DND-41 (cell line): ENCODE results near the gene SENP2.

ENCODE experiments used
- ATAC-seq: fragments of 200-7000 bp; cut with Tn5 transposase; 3 replicates; pipeline ENCODE4 v1.9.1; 2021; ENCODE audit warnings: low read depth; ENCODE audit not compliant: insufficient read depth
- DNase-seq: peaks from one replicate; pipeline ENCODE4 v3.0.0-alpha.2; 2020
- H2AFZ ChIP-seq: 2 replicates; pipeline ENCODE4 v1.6.0; 2012; ENCODE audit warnings: low read depth, low read length
- H3K27ac ChIP-seq: 2 replicates; pipeline ENCODE4 v1.5.1; 2012; ENCODE audit warnings: low read length, inconsistent platforms
- H3K27me3 ChIP-seq: fragments of 200-600 bp; sonication (generic); 2 replicates; pipeline ENCODE4 v1.6.0; 2012; ENCODE audit warnings: low read length, mild to moderate bottlenecking, inconsistent platforms; ENCODE audit not compliant: insufficient read depth, poor library complexity
- H3K36me3 ChIP-seq: 2 replicates; pipeline ENCODE4 v1.5.1; 2012; ENCODE audit warnings: low read length, inconsistent platforms; ENCODE audit not compliant: insufficient read depth
- H3K4me1 ChIP-seq: 2 replicates; pipeline ENCODE4 v1.5.1; 2012; ENCODE audit warnings: mild to moderate bottlenecking, low read length; ENCODE audit not compliant: insufficient read depth
- H3K4me2 ChIP-seq: 2 replicates; pipeline ENCODE4 v1.6.0; 2012; ENCODE audit warnings: mild to moderate bottlenecking, moderate library complexity, low read length, inconsistent platforms; ENCODE audit not compliant: insufficient read depth
- H3K4me3 ChIP-seq, 2 experiments: fragments of 200-600 bp in 1 of 2; shearing (Covaris generic) in 1 of 2; 2 replicates each; pipeline ENCODE4 v1.5.1; 2012 to 2016; ENCODE audit warnings: inconsistent platforms in 2 of 2, low read length in 2 of 2, mild to moderate bottlenecking in 2 of 2, low read depth in 1 of 2, moderate library complexity in 1 of 2
- H3K79me2 ChIP-seq: 2 replicates; pipeline ENCODE4 v1.6.0; 2012; ENCODE audit warnings: low read length, inconsistent platforms; ENCODE audit not compliant: insufficient read depth
- H3K9ac ChIP-seq: 2 replicates; pipeline ENCODE4 v1.6.0; 2012; ENCODE audit warnings: low read depth, mild to moderate bottlenecking, inconsistent platforms, low read length, moderate library complexity
- H3K9me3 ChIP-seq: 2 replicates; pipeline ENCODE4 v1.5.1; 2012; ENCODE audit warnings: low read length, moderate library complexity, mild to moderate bottlenecking, inconsistent platforms; ENCODE audit not compliant: insufficient read depth, severe bottlenecking
- H4K20me1 ChIP-seq: 2 replicates; pipeline ENCODE4 v1.6.0; 2012; ENCODE audit warnings: low read length; ENCODE audit not compliant: insufficient read depth
- CTCF ChIP-seq: IDR thresholded peaks from 2 replicates; pipeline ENCODE4 v1.5.1; 2012; ENCODE audit warnings: borderline replicate concordance, low read length, moderate library complexity, mild to moderate bottlenecking; ENCODE audit not compliant: poor library complexity, severe bottlenecking; ENCODE audit errors: extremely low read depth
- EZH2 ChIP-seq: IDR thresholded peaks from 3 replicates; pipeline ENCODE4 v1.6.1; 2012; ENCODE audit warnings: borderline replicate concordance, low read depth, mild to moderate bottlenecking, moderate library complexity, low read length, inconsistent platforms; ENCODE audit not compliant: severe bottlenecking

Gene SENP2

DNA sequence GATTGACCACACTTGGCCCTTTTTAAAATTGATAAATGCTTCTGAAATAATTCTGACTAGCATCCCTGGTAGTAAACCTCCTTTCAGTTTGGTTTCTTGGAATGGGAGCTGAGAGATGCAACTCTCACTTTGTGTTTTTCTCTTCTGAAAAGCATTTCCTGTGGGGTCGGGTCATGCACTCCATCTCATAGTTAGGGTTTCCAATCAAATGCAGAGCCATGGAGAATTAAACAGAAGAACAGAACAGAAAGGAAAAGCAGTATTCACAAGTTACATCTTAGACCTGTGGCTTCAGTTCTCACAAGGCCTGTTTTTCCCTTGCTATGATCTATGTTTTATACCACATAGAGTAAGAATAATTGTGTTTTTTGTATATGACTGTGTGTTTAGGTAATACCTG is 39.7 kb downstream of the SENP2 start:
- H3K9ac ChIP-seq: no peak overlapping the region
- DNase-seq: no peak
- no peak overlapping the region for H3K27ac ChIP-seq
- no peaks in the 10 kb centered on the region for H4K20me1 ChIP-seq
- no peaks in the 10 kb centered on the region for H3K79me2 ChIP-seq
- no peaks in the 10 kb centered on the region for H3K4me1 ChIP-seq
- no peaks in the 10 kb centered on the region for H3K9me3 ChIP-seq
- peaks cover 51% of the 10 kb centered on the region for H3K36me3 ChIP-seq
- 0 out of 3 replicates have a peak, but pooled peaks have one; percentile 29 for ATAC-seq
- TF ChIP-seq CTCF (no peak), EZH2 (no peak)
- H3K4me2 ChIP-seq: no peak overlapping the region
- no peak overlapping the region for H3K4me3 ChIP-seq
- no peaks in the 10 kb centered on the region for H3K27me3 ChIP-seq
- H2AFZ ChIP-seq: no peak overlapping the region

- H3K4me1 ChIP-seq: no peaks in the 10 kb centered on the region
- H3K9me3 ChIP-seq: no peaks in the 10 kb centered on the region
- no peak overlapping the region for H3K9ac ChIP-seq
- H2AFZ ChIP-seq: no peak overlapping the region
- H4K20me1 ChIP-seq: no peaks in the 10 kb centered on the region
- TF ChIP-seq CTCF: no peak
- TF ChIP-seq EZH2: no peak
- DNase-seq (no peak), ATAC-seq (no peak)
- H3K27me3 ChIP-seq: no peaks in the 10 kb centered on the region
- H3K4me3 ChIP-seq: no peak overlapping the region
- peaks cover 37% of the 10 kb centered on the region for H3K36me3 ChIP-seq
- no peaks in the 10 kb centered on the region for H3K79me2 ChIP-seq
- H3K27ac ChIP-seq: no peak overlapping the region
- no peak overlapping the region for H3K4me2 ChIP-seq
These were observed 43.6 kb downstream of the SENP2 start for GRCh38 chr3:185629554-185630181.

- DNase-seq: no peak
- H3K9ac ChIP-seq: no peak overlapping the region
These were observed 44.1 kb downstream of the SENP2 start for GRCh38 chr3:185630182-185630622.

More at GRCh38 chr3:185630182-185630622, 44.1 kb downstream of the SENP2 start:
- H4K20me1 ChIP-seq: no peaks in the 10 kb centered on the region
- no peak for ATAC-seq
- H3K9me3 ChIP-seq: no peaks in the 10 kb centered on the region
- peaks cover 37% of the 10 kb centered on the region for H3K36me3 ChIP-seq
- no peak overlapping the region for H3K27ac ChIP-seq
- H3K27me3 ChIP-seq: no peaks in the 10 kb centered on the region
- no peak overlapping the region for H2AFZ ChIP-seq
- H3K4me2 ChIP-seq: no peak overlapping the region
- TF ChIP-seq EZH2 (no peak), CTCF (no peak)
- no peak overlapping the region for H3K4me3 ChIP-seq
- H3K79me2 ChIP-seq: no peaks in the 10 kb centered on the region
- peaks cover 4% of the 10 kb centered on the region; the same call in 1 of the 2 replicates for H3K4me1 ChIP-seq
